GM18519 (cell line): ENCODE measurements around the gene FGF1.

Experiments
- ATAC-seq: cut with Tn5 transposase; IDR thresholded peaks from one replicate; pipeline ENCODE4 v1.9.1; 2021; ENCODE audit warnings: mild to moderate bottlenecking, moderate library complexity; ENCODE audit not compliant: unreplicated experiment, low FRiP score

FGF1 gene

GRCh38 chr5:142547445-142548380 lies 138.2 kb downstream of the FGF1 start:
- no peak for ATAC-seq

GRCh38 chr5:142545650-142546322 lies 140.1 kb downstream of the FGF1 start:
- no peak for ATAC-seq

GRCh38 chr5:142544946-142545649 lies 140.8 kb downstream of the FGF1 start:
- ATAC-seq: no peak

- no peak for ATAC-seq
Measured at GRCh38 chr5:142544071-142544753, 141.7 kb downstream of the FGF1 start.

- no peak for ATAC-seq
Measured at GRCh38 chr5:142542906-142543305, 143.0 kb downstream of the FGF1 start.
